EH (cell line): Measurements from ENCODE around the gene ASAH2.
"Not testable (repeated sequence)": the region's sequence is repeated elsewhere in the genome, so short reads cannot be mapped to it uniquely, and the experiment has no call there.

Source experiments
- DNase-seq: peaks from one replicate; pipeline ENCODE4 v3.0.0-alpha.2; 2015; ENCODE audit warnings: low read depth

Gene ASAH2

DNA sequence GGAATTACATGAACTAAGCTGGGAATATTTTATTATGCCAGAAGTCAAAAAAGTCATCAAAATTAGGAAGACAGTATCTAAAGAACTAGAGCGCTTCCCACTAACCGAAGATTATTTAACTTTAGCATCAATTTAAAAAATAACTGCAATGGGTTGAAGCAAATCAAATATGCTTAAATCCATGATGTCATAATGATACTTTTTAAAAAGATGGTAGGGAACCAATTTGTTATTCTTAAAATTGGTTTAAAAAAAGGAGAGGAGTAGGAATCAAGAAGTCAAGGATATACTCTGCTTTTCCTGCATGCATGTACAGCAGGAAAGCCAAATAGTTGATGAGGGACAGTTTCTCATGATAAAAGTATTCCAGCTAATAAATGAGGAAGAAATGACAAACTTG, 3.2 kb upstream of the ASAH2 start:
- DNase-seq = no peak

DNA sequence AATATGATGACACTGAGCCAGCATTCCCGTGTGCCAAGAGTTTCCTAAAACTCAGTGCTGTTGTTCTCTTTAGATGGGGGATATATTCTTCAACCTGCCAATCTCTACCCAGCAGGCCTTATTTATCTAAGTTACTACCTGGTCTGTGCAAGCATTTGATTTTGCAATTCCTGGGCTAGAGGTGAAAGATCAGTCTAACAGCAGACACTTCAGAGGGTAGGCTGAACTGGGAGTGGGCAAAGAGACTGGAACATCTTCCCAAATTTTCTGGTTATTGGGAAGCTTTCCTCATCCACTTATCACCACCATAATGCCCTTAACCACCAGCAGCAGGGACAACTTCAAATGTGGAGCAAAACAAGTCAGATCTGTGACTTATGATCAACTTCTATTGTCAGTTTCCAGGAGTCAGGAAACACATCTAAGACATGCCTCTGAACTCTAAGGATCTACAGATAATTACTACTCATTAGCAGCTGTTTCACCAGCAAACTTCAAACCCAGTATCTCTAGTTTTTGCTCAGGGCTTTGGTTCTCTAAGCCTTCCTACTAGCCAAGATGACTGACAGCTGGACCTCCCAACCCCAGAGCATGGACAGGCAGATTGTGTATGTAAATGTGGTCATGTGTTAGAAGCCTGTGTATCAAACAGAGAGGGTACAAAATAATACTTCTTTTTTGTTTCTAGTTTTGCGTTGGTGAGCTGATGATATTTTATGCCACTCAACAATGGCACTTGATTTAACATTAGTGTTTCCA, 1.0 kb downstream of the ASAH2 start:
- DNase-seq = no peak

GRCh38 chr10:50248598-50248997, 2.7 kb downstream of the ASAH2 start:
- peak; percentile 4 for DNase-seq

GRCh38 chr10:50248062-50248461, 3.3 kb downstream of the ASAH2 start:
- no peak for DNase-seq

GRCh38 chr10:50244201-50244600, 7.1 kb downstream of the ASAH2 start:
- DNase-seq = no peak

DNA sequence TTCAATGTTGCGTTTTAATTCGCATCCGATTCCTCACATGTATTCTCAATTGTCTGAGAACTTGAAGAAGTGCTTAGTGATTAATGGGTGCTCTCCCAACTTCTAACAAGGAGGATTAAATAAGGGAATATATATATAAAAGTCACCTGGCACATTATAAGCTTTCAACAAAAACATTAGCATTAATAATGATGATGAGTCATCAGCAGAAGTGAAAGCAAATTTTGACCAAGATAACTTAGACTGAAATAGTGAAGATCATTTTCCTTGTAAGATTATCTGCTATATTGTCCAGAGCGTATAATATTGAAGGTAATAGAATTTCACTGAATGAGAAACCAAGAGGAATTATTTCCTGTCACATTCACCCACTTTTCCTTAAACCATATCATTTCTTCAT, 8.5 kb downstream of the ASAH2 start:
- DNase-seq = no peak

GRCh38 chr10:50241478-50241877, 9.8 kb downstream of the ASAH2 start:
- DNase-seq = not testable (repeated sequence)

DNA sequence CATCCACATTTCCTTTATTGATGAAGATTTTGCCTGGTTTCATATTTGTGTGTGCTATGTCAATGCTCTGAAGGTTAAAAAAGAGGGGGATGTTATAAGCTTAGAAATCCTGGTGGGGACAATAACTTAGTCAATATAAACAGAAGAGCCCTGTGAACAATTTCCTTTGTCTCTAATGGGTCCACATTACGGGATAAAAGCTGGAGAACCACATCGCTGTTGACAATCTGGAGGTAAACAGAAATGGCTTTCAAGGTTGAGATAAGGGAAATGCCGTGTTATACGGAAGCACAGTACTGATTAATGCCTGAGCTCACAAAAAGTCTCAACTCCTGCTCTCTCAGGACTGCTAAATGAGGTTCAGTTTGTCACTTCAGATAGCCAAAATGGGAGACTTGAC, 16.8 kb downstream of the ASAH2 start:
- DNase-seq = no peak

- DNase-seq = no peak
Observed at GRCh38 chr10:50232261-50232639, 19.1 kb downstream of the ASAH2 start.

GRCh38 chr10:50231515-50232260, 19.6 kb downstream of the ASAH2 start:
- no peak for DNase-seq

GRCh38 chr10:50229460-50229859, 21.9 kb downstream of the ASAH2 start:
- no peak for DNase-seq

GRCh38 chr10:50228672-50229071, 22.6 kb downstream of the ASAH2 start:
- DNase-seq = no peak

DNA sequence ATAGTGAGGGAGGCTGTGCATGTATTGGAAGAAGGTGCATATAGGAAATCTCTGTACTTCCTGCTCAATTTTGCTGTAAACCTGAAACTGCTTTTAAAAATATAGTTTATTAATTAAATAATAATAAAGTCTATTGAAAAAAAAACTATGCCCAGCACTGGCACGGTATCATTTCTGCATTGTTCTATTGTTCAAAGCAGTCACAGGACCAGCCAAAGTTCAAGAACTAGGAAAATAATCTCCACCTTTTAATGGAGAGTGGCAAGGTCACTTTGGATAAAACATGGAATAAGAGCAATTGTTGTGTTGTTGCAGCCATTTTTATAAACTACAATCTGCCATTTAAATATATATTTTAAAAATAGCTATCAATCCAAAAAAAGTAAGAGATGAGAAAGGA, 24.7 kb downstream of the ASAH2 start:
- no peak for DNase-seq

DNA sequence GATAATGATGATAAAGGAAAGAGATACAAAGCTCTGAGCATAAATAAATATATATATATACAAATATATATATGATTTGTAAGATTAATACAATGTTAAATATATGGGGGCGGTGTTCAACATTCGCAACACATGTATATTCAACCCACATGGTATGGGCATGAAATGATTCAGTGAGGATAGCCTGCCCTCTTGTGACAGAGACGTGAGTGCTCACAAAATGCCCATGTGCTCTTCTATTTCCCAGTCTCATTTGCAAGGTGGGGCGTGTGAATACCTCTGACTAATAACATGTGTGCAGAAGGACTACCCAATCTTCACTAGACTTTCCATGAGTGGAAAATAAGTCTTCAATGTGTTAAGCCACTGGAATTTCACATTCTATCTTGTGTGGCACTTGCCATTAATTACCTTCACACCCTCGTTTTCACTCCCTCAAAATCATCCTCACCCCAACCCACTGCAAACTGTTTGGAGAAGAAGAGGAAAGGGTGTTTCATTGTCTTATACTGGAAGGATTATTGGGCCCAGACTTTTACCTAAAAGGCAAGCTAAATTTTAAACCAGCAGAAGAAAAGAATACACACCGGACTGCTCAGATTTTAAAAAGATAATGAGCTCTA, 26.9 kb downstream of the ASAH2 start:
- DNase-seq = peak; percentile 73

GRCh38 chr10:50222199-50222598, 29.1 kb downstream of the ASAH2 start:
- DNase-seq = no peak

DNA sequence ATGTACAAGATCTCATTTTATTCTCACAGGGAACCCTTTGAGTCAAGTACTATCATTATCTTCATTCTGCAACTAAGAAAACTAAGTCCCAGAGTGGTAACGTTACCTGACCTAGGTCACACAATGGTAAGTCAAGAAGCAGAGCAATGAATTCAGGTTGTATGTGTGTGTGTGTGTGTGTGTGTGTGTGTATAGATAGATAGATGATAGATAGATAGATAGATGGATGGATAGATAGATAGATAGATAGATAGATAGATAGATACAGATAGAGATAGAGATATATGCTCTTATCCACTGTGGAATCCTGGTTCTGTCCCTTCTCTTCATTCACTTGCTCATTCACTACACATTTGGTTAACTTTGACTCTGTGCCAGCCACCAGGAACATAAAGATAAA, 29.8 kb downstream of the ASAH2 start:
- no peak for DNase-seq

GRCh38 chr10:50219646-50220045, 31.7 kb downstream of the ASAH2 start:
- no peak for DNase-seq

- DNase-seq = no peak
Observed at GRCh38 chr10:50219200-50219599, 32.1 kb downstream of the ASAH2 start.

DNA sequence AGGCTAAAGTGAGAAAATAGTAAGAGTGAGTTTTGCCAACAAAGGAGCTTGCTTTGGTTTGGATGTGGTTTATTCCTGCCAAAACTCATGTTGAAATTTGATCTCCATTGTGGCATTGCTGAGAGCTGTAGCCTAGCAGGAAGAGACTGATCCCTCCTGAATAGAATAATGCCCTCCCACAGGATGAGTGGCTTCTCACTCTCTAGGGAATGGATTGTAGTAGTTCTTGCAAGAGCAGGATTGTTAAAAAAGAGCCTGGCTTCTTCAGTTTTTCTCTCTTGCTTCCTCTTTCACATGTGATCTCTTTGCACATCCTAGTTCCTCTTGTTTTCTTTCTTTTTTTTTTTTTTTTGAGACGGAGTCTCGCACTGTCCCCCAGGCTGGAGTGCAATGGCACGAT, 34.4 kb downstream of the ASAH2 start:
- DNase-seq = peak; percentile 14

GRCh38 chr10:50216418-50216817, 34.9 kb downstream of the ASAH2 start:
- DNase-seq = no peak

GRCh38 chr10:50211670-50212069, 39.6 kb downstream of the ASAH2 start:
- DNase-seq = no peak

- no peak for DNase-seq
Observed at GRCh38 chr10:50210876-50211275, 40.4 kb downstream of the ASAH2 start.
